ENCODE data around the gene LAMA4. TPM values are rescaled to one million over a fixed set of nuclear protein-coding genes. Genes with fewer than 3 reads are reported as not detected.

The LAMA4 gene
- total and polyA plus RNA-seq, 2 of the 13 experiments (the other 11 are each of a cell fraction or from before 2014, with no cell fraction given) = not detected

DNA sequence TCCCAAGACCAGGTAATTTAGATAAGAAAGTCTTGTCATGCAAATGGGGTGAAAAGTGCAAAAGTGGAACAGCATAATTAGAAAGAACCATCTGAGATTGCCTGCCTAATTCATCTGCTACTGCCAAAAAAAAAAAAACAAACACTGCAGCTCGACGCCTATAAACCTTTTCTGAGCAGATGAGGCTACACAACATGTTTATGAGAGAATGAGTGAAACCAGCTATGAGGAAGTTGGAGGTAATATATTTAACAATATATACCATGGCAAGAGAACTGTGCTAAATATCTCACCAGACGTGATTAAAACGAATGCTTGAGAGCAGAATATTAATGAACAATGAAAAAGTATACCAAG lies 50.0 kb downstream of the LAMA4 start (continued):
- TF ChIP-seq, protein P1, sequence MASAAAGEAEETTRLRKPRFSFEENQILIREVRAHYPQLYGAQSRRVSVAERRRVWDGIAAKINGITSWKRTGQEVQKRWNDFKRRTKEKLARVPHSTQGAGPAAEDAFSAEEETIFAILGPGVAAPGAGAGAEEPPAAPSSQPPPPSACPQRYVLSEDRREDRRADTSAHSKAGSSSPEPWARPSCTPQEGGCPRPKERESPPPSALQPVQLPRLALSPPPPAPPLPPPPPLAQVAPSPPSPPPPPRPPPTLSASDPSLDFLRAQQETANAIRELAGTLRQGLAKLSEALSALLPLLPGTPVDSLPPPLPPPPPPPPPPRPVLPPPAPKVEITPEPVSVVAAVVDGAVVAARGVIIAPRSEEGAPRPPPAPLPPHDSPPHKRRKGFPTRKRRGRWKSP (CRISPR knock-in tag; IDR thresholded peaks at IDR 0.05) = no peak
- no peak for TF ChIP-seq ZNF317 (CRISPR knock-in tag; IDR thresholded peaks at IDR 0.05)
- TF ChIP-seq, protein P2, sequence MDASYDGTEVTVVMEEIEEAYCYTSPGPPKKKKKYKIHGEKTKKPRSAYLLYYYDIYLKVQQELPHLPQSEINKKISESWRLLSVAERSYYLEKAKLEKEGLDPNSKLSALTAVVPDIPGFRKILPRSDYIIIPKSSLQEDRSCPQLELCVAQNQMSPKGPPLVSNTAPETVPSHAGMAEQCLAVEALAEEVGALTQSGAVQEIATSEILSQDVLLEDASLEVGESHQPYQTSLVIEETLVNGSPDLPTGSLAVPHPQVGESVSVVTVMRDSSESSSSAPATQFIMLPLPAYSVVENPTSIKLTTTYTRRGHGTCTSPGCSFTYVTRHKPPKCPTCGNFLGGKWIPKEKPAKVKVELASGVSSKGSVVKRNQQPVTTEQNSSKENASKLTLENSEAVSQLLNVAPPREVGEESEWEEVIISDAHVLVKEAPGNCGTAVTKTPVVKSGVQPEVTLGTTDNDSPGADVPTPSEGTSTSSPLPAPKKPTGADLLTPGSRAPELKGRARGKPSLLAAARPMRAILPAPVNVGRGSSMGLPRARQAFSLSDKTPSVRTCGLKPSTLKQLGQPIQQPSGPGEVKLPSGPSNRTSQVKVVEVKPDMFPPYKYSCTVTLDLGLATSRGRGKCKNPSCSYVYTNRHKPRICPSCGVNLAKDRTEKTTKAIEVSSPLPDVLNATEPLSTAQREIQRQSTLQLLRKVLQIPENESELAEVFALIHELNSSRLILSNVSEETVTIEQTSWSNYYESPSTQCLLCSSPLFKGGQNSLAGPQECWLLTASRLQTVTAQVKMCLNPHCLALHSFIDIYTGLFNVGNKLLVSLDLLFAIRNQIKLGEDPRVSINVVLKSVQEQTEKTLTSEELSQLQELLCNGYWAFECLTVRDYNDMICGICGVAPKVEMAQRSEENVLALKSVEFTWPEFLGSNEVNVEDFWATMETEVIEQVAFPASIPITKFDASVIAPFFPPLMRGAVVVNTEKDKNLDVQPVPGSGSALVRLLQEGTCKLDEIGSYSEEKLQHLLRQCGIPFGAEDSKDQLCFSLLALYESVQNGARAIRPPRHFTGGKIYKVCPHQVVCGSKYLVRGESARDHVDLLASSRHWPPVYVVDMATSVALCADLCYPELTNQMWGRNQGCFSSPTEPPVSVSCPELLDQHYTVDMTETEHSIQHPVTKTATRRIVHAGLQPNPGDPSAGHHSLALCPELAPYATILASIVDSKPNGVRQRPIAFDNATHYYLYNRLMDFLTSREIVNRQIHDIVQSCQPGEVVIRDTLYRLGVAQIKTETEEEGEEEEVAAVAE (CRISPR knock-in tag; IDR thresholded peaks at IDR 0.05; ENCODE audit: borderline replicate concordance) = no peak
- TF ChIP-seq, protein P3, sequence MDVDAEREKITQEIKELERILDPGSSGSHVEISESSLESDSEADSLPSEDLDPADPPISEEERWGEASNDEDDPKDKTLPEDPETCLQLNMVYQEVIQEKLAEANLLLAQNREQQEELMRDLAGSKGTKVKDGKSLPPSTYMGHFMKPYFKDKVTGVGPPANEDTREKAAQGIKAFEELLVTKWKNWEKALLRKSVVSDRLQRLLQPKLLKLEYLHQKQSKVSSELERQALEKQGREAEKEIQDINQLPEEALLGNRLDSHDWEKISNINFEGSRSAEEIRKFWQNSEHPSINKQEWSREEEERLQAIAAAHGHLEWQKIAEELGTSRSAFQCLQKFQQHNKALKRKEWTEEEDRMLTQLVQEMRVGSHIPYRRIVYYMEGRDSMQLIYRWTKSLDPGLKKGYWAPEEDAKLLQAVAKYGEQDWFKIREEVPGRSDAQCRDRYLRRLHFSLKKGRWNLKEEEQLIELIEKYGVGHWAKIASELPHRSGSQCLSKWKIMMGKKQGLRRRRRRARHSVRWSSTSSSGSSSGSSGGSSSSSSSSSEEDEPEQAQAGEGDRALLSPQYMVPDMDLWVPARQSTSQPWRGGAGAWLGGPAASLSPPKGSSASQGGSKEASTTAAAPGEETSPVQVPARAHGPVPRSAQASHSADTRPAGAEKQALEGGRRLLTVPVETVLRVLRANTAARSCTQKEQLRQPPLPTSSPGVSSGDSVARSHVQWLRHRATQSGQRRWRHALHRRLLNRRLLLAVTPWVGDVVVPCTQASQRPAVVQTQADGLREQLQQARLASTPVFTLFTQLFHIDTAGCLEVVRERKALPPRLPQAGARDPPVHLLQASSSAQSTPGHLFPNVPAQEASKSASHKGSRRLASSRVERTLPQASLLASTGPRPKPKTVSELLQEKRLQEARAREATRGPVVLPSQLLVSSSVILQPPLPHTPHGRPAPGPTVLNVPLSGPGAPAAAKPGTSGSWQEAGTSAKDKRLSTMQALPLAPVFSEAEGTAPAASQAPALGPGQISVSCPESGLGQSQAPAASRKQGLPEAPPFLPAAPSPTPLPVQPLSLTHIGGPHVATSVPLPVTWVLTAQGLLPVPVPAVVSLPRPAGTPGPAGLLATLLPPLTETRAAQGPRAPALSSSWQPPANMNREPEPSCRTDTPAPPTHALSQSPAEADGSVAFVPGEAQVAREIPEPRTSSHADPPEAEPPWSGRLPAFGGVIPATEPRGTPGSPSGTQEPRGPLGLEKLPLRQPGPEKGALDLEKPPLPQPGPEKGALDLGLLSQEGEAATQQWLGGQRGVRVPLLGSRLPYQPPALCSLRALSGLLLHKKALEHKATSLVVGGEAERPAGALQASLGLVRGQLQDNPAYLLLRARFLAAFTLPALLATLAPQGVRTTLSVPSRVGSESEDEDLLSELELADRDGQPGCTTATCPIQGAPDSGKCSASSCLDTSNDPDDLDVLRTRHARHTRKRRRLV (CRISPR knock-in tag; IDR thresholded peaks at IDR 0.05) = no peak
